ENCODE data around the gene TOP3A. TPM values are rescaled to one million over a fixed set of nuclear protein-coding genes. Genes with fewer than 3 reads are reported as not detected.
A peak's percentile ranks its signal among the peaks of the same experiment; 100 is the strongest.

The TOP3A gene
- total RNA-seq, 4 donors from 2014 or later: 21.2 to 33.5 (median 21.8) TPM

- Histone ChIP-seq H3K27me3 (no peaks in the 10 kb centered on the region), H3K9me3 (no peaks in the 10 kb centered on the region), H3K4me1 (peaks cover 31 to 45% (median 40%) of the 10 kb centered on the region in 4 donors), H3K36me3 (peaks cover 51 to 56% (median 54%) of the 10 kb centered on the region in 4 donors), H3K27ac (replicated peaks in 1 of 4) (peak overlapping the region in 2 of 4 donors; percentile 98 to 99), H3K4me3 (peak overlapping the region in 1 of 4 donors; percentile 83)
- WGBS: 79% methylated on average over 2 of the region's 11 CpGs
- no peak for DNase-seq (ENCODE audit: extremely low spot score)
- TF ChIP-seq EP300 (IDR thresholded peaks at IDR 0.05): no peak
- TF ChIP-seq POLR2A (IDR thresholded peaks at IDR 0.05; ENCODE audit: low read depth): no peak
- TF ChIP-seq POLR2AphosphoS5 (IDR thresholded peaks at IDR 0.05): no peak
- no peak for TF ChIP-seq CTCF (IDR thresholded peaks at IDR 0.05)
- intact Hi-C loops (cut with DNase I): no loop called here
Measured at GRCh38 chr17:18256351-18256750, 58.4 kb downstream of the TOP3A start.

GRCh38 chr17:18254888-18255649, 59.7 kb downstream of the TOP3A start:
- 96% methylated on average over 8 of the region's 8 CpGs for WGBS
- Histone ChIP-seq H3K4me3 (no peak overlapping the region), H3K9me3 (no peaks in the 10 kb centered on the region), H3K27me3 (no peaks in the 10 kb centered on the region), H3K27ac (replicated peaks in 1 of 4) (no peak overlapping the region), H3K36me3 (peaks cover 61 to 69% (median 67%) of the 10 kb centered on the region in 4 donors), H3K4me1 (peaks cover 28 to 38% (median 33%) of the 10 kb centered on the region in 4 donors)
- TF ChIP-seq POLR2A (IDR thresholded peaks at IDR 0.05; ENCODE audit: low read depth) (no peak), POLR2AphosphoS5 (IDR thresholded peaks at IDR 0.05) (no peak), EP300 (IDR thresholded peaks at IDR 0.05) (no peak), CTCF (IDR thresholded peaks at IDR 0.05) (no peak)
- DNase-seq (ENCODE audit: extremely low spot score): no peak
- intact Hi-C loops (cut with DNase I): no loop called here

- WGBS: 82% methylated on average over 16 of the region's 27 CpGs
- no peaks in the 10 kb centered on the region for H3K9me3 ChIP-seq
Measured at GRCh38 chr17:18253947-18254821, 60.6 kb downstream of the TOP3A start.

More at GRCh38 chr17:18253947-18254821, 60.6 kb downstream of the TOP3A start:
- intact Hi-C loops (cut with DNase I): no loop called here
- H3K27me3 ChIP-seq: no peaks in the 10 kb centered on the region
- peaks cover 19 to 29% (median 25%) of the 10 kb centered on the region in 4 donors for H3K4me1 ChIP-seq
- H3K36me3 ChIP-seq: peaks cover 65 to 78% (median 76%) of the 10 kb centered on the region in 4 donors
- DNase-seq (ENCODE audit: extremely low spot score): no peak
- TF ChIP-seq EP300 (IDR thresholded peaks at IDR 0.05) (no peak), POLR2AphosphoS5 (IDR thresholded peaks at IDR 0.05) (no peak), CTCF (IDR thresholded peaks at IDR 0.05) (no peak), POLR2A (IDR thresholded peaks at IDR 0.05; ENCODE audit: low read depth) (no peak)
- no peak overlapping the region for H3K27ac ChIP-seq (replicated peaks in 1 of 4)
- H3K4me3 ChIP-seq: no peak overlapping the region
